Thyroid gland (tissue), 4 donors: Measurements from ENCODE around the gene ARL10.

Experiments used
- POLR2A ChIP-seq, 2 donors: fragments of 450-650 bp; IDR thresholded peaks; one replicate each; pipeline ENCODE4 v1.6.1; 2017; ENCODE audit warnings: antibody characterized with exemption in 2 of 2, mild to moderate bottlenecking in 2 of 2, moderate library complexity in 1 of 2
- TF ChIP-seq, protein P1 (sequence below), 6 experiments: fragments of 200-600 bp in 3 of 6; fragments of 450-650 bp in 3 of 6; sonication (generic) in 3 of 6; IDR thresholded peaks; one replicate each; pipeline ENCODE4 v1.5.1; 2016 to 2019; ENCODE audit warnings: antibody characterized with exemption in 6 of 6, mild to moderate bottlenecking in 2 of 6, inconsistent platforms in 1 of 6, moderate library complexity in 1 of 6

DNA sequence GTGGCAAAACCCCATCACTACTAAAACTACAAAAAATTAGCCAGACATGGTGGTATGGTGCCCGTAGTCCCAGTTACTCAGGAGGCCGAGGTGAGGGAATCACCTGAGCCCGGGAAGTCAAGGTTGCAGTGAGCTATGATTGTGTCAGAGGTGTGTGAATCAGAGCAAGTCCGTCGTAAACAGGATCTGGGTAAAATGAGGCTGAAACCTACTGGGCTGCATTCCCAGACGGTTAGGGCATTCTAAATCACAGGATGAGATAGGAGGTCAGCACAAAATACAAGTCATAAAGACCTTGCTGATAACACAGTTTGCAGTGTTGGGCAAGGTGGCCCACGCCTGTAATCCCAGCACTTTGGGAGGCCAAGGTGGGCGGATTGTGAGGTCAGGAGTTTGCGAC lies 53.0 kb downstream of the ARL10 start:
- TF ChIP-seq, protein P1, sequence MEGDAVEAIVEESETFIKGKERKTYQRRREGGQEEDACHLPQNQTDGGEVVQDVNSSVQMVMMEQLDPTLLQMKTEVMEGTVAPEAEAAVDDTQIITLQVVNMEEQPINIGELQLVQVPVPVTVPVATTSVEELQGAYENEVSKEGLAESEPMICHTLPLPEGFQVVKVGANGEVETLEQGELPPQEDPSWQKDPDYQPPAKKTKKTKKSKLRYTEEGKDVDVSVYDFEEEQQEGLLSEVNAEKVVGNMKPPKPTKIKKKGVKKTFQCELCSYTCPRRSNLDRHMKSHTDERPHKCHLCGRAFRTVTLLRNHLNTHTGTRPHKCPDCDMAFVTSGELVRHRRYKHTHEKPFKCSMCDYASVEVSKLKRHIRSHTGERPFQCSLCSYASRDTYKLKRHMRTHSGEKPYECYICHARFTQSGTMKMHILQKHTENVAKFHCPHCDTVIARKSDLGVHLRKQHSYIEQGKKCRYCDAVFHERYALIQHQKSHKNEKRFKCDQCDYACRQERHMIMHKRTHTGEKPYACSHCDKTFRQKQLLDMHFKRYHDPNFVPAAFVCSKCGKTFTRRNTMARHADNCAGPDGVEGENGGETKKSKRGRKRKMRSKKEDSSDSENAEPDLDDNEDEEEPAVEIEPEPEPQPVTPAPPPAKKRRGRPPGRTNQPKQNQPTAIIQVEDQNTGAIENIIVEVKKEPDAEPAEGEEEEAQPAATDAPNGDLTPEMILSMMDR (IDR thresholded peaks at IDR 0.05), result no peak
- no peak for TF ChIP-seq POLR2A (IDR thresholded peaks at IDR 0.05)
